GM12892 (cell line): ENCODE results near the gene RLBP1.

Experiments used
- POLR2A ChIP-seq: IDR thresholded peaks from 2 replicates; pipeline ENCODE4 v1.6.1; 2011; ENCODE audit warnings: low read depth, low read length, control low read depth
- POLR2AphosphoS5 ChIP-seq: IDR thresholded peaks from 2 replicates; pipeline ENCODE4 v1.6.1; 2011; ENCODE audit warnings: low read depth, low read length, control low read depth
- TAF1 ChIP-seq: IDR thresholded peaks from 2 replicates; pipeline ENCODE4 v1.6.1; 2011; ENCODE audit warnings: low read depth, mild to moderate bottlenecking, control low read depth, low read length, borderline replicate concordance

DNA sequence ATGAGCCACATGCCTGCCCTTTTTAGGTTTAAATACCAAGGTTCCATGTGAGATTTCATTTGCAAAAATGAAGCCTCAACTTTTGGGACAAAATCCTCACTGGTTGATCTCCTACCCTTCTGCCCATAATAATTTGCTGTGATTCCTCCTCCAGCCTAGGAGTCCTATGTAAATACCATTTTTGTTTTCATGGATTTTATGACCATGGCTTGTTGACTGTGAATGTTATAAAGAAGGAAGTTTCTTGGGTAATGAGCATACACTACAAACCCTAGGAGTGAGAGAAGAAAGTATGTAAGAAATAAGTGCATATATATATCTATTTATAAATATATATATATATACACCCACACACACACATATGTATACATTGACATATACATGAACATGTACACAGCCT, 13.1 kb downstream of the RLBP1 start:
- no peak for TF ChIP-seq POLR2A
- no peak for TF ChIP-seq POLR2AphosphoS5
- no peak for TF ChIP-seq TAF1
